ENCODE measurements around the gene TOM1L1. TPM values are rescaled to one million over a fixed set of nuclear protein-coding genes. Genes with fewer than 3 reads are reported as not detected.
"Not testable (repeated sequence)": the region's sequence is repeated elsewhere in the genome, so short reads cannot be mapped to it uniquely, and the experiment has no call there.

The TOM1L1 gene
- 127 and 132 TPM in 2 replicates for total RNA-seq

- DNase-seq (ENCODE audit: low read depth), result peak; percentile 58
These were observed at the start of gene TOM1L1 for GRCh38 chr17:54900457-54901229. TOM1L1 (plus strand) TSS chr17:54900852; CDS start chr17:54900866, 14 bp downstream.

GRCh38 chr17:54859187-54859586 lies 41.5 kb upstream of the TOM1L1 start:
- no peak for DNase-seq (ENCODE audit: low read depth)

- no peak for DNase-seq (ENCODE audit: low read depth)
These were observed 39.8 kb upstream of the TOM1L1 start for GRCh38 chr17:54860617-54861470.

- no peak for DNase-seq (ENCODE audit: low read depth)
These were observed 39.1 kb upstream of the TOM1L1 start for GRCh38 chr17:54861471-54861983.

GRCh38 chr17:54863176-54863575 lies 37.5 kb upstream of the TOM1L1 start:
- DNase-seq (ENCODE audit: low read depth), result no peak

GRCh38 chr17:54864070-54864469 lies 36.6 kb upstream of the TOM1L1 start:
- DNase-seq (ENCODE audit: low read depth), result no peak

- no peak for DNase-seq (ENCODE audit: low read depth)
These were observed 35.9 kb upstream of the TOM1L1 start for GRCh38 chr17:54864636-54865356.

- DNase-seq (ENCODE audit: low read depth), result no peak
These were observed 33.0 kb upstream of the TOM1L1 start for GRCh38 chr17:54867634-54868033.

- DNase-seq (ENCODE audit: low read depth), result no peak
These were observed 29.9 kb upstream of the TOM1L1 start for GRCh38 chr17:54870671-54871175.

- DNase-seq (ENCODE audit: low read depth), result not testable (repeated sequence)
These were observed 24.7 kb upstream of the TOM1L1 start for GRCh38 chr17:54875906-54876305.

GRCh38 chr17:54876656-54877195 lies 23.9 kb upstream of the TOM1L1 start:
- no peak for DNase-seq (ENCODE audit: low read depth)

- no peak for DNase-seq (ENCODE audit: low read depth)
These were observed 19.2 kb upstream of the TOM1L1 start for GRCh38 chr17:54881255-54881972.

GRCh38 chr17:54882371-54882770 lies 18.3 kb upstream of the TOM1L1 start:
- no peak for DNase-seq (ENCODE audit: low read depth)

GRCh38 chr17:54882950-54883349 lies 17.7 kb upstream of the TOM1L1 start:
- DNase-seq (ENCODE audit: low read depth), result no peak

GRCh38 chr17:54883939-54884338 lies 16.7 kb upstream of the TOM1L1 start:
- no peak for DNase-seq (ENCODE audit: low read depth)

GRCh38 chr17:54887787-54888186 lies 12.9 kb upstream of the TOM1L1 start:
- DNase-seq (ENCODE audit: low read depth), result no peak

- no peak for DNase-seq (ENCODE audit: low read depth)
These were observed 12.4 kb upstream of the TOM1L1 start for GRCh38 chr17:54888254-54888653.

GRCh38 chr17:54888981-54889380 lies 11.7 kb upstream of the TOM1L1 start:
- DNase-seq (ENCODE audit: low read depth), result no peak

- DNase-seq (ENCODE audit: low read depth), result peak; percentile 70
These were observed 9.4 kb upstream of the TOM1L1 start for GRCh38 chr17:54891176-54891821.

GRCh38 chr17:54892360-54892759 lies 8.3 kb upstream of the TOM1L1 start:
- no peak for DNase-seq (ENCODE audit: low read depth)
